B cell (primary cell): Measurements from ENCODE around the gene NKX2-3. TPM values are rescaled to one million over a fixed set of nuclear protein-coding genes. Genes with fewer than 3 reads are reported as not detected.

Experiments used
- ATAC-seq: fragments of 200-7000 bp; cut with Tn5 transposase; one replicate; pipeline ENCODE4 v1.10.0; 2021; ENCODE audit warnings: low read depth, mild to moderate bottlenecking, moderate number of reproducible peaks, moderate library complexity
- CTCF ChIA-PET: fragments of 350-600 bp; sonication (Branson Sonifier 250); formaldehyde crosslinking; loops from one replicate; lab custom pipeline; 2021; ENCODE audit warnings: antibody characterized with exemption, inconsistent platforms; lab: Charles Lee
- POLR2A ChIA-PET: fragments of 350-600 bp; sonication (Branson Sonifier 250); formaldehyde crosslinking; loops from one replicate; lab custom pipeline; 2021; ENCODE audit warnings: antibody characterized with exemption; lab: Charles Lee
- DNase-seq: peaks from one replicate; pipeline ENCODE4 v3.0.0; 2013
- H2AFZ ChIP-seq: 2 replicates; pipeline ENCODE4 v1.6.1; 2012; ENCODE audit warnings: mild to moderate bottlenecking, low read depth, low read length; ENCODE audit not compliant: insufficient read depth, poor library complexity, severe bottlenecking
- H3K27ac ChIP-seq, 2 donors: 1 replicate in 1 of 2; 2 replicates in 1 of 2; pipeline ENCODE4 v1.5.1; 2012 to 2013; ENCODE audit warnings: low read length in 2 of 2, mild to moderate bottlenecking in 2 of 2, moderate library complexity in 1 of 2
- H3K27me3 ChIP-seq, 4 experiments: fragments of 200-600 bp in 1 of 4; sonication (generic) in 1 of 4; replicated peaks in 1 of 4; 1 replicate in 2 of 4; 2 replicates in 2 of 4; pipeline versions ENCODE4 v1.6.1 to v1.7.0; 2013 to 2016; ENCODE audit warnings: low read length in 3 of 4, mild to moderate bottlenecking in 2 of 4, mixed read lengths in 1 of 4, moderate library complexity in 1 of 4; ENCODE audit not compliant: insufficient read depth in 4 of 4, control insufficient read depth in 3 of 4; ENCODE audit errors: control extremely low read depth in 1 of 4
- H3K36me3 ChIP-seq, 2 experiments: replicated peaks in 1 of 2; 1 replicate in 1 of 2; 2 replicates in 1 of 2; pipeline versions ENCODE4 v1.6.1 to v1.7.1; 2013; ENCODE audit warnings: low read length in 1 of 2; ENCODE audit not compliant: insufficient read depth in 2 of 2, control insufficient read depth in 1 of 2; ENCODE audit errors: control extremely low read depth in 1 of 2, extremely low read depth in 1 of 2
- H3K4me1 ChIP-seq, 2 donors: fragments of 200-600 bp in 1 of 2; sonication (generic) in 1 of 2; 1 replicate in 1 of 2; 2 replicates in 1 of 2; pipeline versions ENCODE4 v1.5.1 to v1.6.1; 2013 to 2017; ENCODE audit warnings: low read length in 2 of 2; ENCODE audit not compliant: control insufficient read depth in 2 of 2, insufficient read depth in 2 of 2
- H3K4me2 ChIP-seq: replicated peaks from 2 replicates; pipeline ENCODE3; 2012; ENCODE audit warnings: mild to moderate bottlenecking, low read depth, low read length; ENCODE audit not compliant: poor library complexity, severe bottlenecking
- H3K4me3 ChIP-seq, 5 experiments: fragments of 200-600 bp in 1 of 5; sonication (generic) in 1 of 5; 1 replicate in 3 of 5; 2 replicates in 2 of 5; pipeline versions ENCODE4 v1.5.1 to v1.7.0; 2011 to 2016; ENCODE audit warnings: low read length in 4 of 5, mild to moderate bottlenecking in 4 of 5, low read depth in 2 of 5, control low read depth in 1 of 5, moderate library complexity in 1 of 5; ENCODE audit not compliant: insufficient read depth in 1 of 5; ENCODE audit errors: control extremely low read depth in 1 of 5, extremely low read depth in 1 of 5
- H3K79me2 ChIP-seq: fragments of 200-600 bp; sonication (generic); one replicate; pipeline ENCODE4 v1.6.0; 2016; ENCODE audit warnings: low read length; ENCODE audit not compliant: control insufficient read depth, insufficient read depth
- H3K9ac ChIP-seq: fragments of 200-600 bp; sonication (generic); 2 replicates; pipeline ENCODE4 v1.6.1; 2017; ENCODE audit warnings: mild to moderate bottlenecking, low read length, moderate library complexity
- H3K9me3 ChIP-seq, 3 donors: one replicate each; pipeline versions ENCODE4 v1.6.1 to v1.7.1; 2013; ENCODE audit warnings: low read length in 2 of 3; ENCODE audit not compliant: control insufficient read depth in 2 of 3, insufficient read depth in 1 of 3; ENCODE audit errors: control extremely low read depth in 1 of 3
- H4K20me1 ChIP-seq: 2 replicates; pipeline ENCODE4 v1.6.0; 2012; ENCODE audit warnings: mild to moderate bottlenecking, low read length; ENCODE audit not compliant: insufficient read depth, control insufficient read depth, poor library complexity, severe bottlenecking
- H3K27ac Mint-ChIP-seq: one replicate; pipeline ENCODE4 v1.8.0; 2021; ENCODE audit warnings: mixed read lengths
- H3K27me3 Mint-ChIP-seq: one replicate; pipeline ENCODE4 v1.8.0; 2021; ENCODE audit warnings: mixed read lengths
- H3K4me1 Mint-ChIP-seq: one replicate; pipeline ENCODE4 v1.8.0; 2021; ENCODE audit warnings: mixed read lengths
- H3K4me3 Mint-ChIP-seq: one replicate; pipeline ENCODE4 v1.8.0; 2021; ENCODE audit warnings: mixed read lengths
- H3K9me3 Mint-ChIP-seq: one replicate; pipeline ENCODE4 v1.8.0; 2022; ENCODE audit warnings: mixed read lengths; ENCODE audit not compliant: insufficient read depth
- EZH2 ChIP-seq: IDR thresholded peaks from 2 replicates; pipeline ENCODE4 v1.6.1; 2012; ENCODE audit warnings: borderline replicate concordance, low read depth, mild to moderate bottlenecking, moderate library complexity, low read length; ENCODE audit not compliant: insufficient read depth, poor library complexity, severe bottlenecking
- intact Hi-C: fragments of 100-400 bp; cut with micrococcal nuclease; formaldehyde crosslinking; loops from one replicate; pipeline ENCODE4 v1.10.0; 2022
- polyA plus RNA-seq: library from polyadenylated mRNA; depleted of rRNA; stranded (reverse); fragments of >200 nt; gene quantifications from 2 replicates; pipeline ENCODE4 v1.2.3, GENCODE V29; 2012
- total RNA-seq, 2 donors: library from RNA; stranded (reverse); fragments of 120-200 nt in 1 of 2; gene quantifications; 1 replicate in 1 of 2; 2 replicates in 1 of 2; pipeline versions ENCODE4 v1.2.3 to v1.2.4, GENCODE V29; 2013 to 2022
- TF ChIP-seq, protein P1 (sequence below): fragments of 200-600 bp; IDR thresholded peaks from one replicate; pipeline ENCODE4 v1.8.0; 2022; ENCODE audit warnings: antibody characterized with exemption, mild to moderate bottlenecking

The NKX2-3 gene
- total and polyA plus RNA-seq, 2 donors (not counting 1 experiment from before 2014, with no cell fraction given): not detected

DNA sequence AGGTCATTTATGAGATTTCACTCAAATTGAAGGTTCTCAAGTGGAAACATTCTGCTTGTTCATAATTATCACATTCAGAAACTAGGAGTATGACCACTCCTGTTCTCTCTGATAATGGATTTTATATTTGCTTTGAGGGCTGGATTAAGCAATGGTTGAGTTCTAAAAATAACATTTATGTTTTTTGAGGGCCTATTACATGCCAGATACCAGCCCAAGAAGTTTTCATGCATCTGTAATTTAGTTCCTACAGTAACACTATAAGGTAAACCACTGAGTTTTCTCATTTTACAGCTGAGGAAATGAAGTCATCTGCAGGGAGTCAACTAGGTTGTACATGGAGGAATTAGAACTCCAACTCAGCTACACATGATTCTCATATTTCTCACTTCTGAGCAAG lies 25.5 kb upstream of the NKX2-3 start:
- Histone ChIP-seq H3K9ac (no peak overlapping the region), H3K79me2 (no peaks in the 10 kb centered on the region), H2AFZ (no peak overlapping the region), H3K4me2 (no peak overlapping the region), H3K27ac (no peak overlapping the region), H3K27me3 (peaks cover 0 to 11% (median 5%) of the 10 kb centered on the region in 4 experiments), H3K4me1 (no peaks in the 10 kb centered on the region), H4K20me1 (no peaks in the 10 kb centered on the region), H3K9me3 (no peaks in the 10 kb centered on the region), H3K4me3 (no peak overlapping the region), H3K36me3 (no peaks in the 10 kb centered on the region)
- CTCF ChIA-PET: no interaction called here
- intact Hi-C loops: no loop called here
- H3K27me3 Mint-ChIP-seq: peaks cover 51% of the 10 kb centered on the region
- H3K4me1 Mint-ChIP-seq: no peaks in the 10 kb centered on the region
- H3K9me3 Mint-ChIP-seq: peaks cover 4% of the 10 kb centered on the region
- DNase-seq: no peak
- TF ChIP-seq EZH2: no peak
- TF ChIP-seq, protein P1, sequence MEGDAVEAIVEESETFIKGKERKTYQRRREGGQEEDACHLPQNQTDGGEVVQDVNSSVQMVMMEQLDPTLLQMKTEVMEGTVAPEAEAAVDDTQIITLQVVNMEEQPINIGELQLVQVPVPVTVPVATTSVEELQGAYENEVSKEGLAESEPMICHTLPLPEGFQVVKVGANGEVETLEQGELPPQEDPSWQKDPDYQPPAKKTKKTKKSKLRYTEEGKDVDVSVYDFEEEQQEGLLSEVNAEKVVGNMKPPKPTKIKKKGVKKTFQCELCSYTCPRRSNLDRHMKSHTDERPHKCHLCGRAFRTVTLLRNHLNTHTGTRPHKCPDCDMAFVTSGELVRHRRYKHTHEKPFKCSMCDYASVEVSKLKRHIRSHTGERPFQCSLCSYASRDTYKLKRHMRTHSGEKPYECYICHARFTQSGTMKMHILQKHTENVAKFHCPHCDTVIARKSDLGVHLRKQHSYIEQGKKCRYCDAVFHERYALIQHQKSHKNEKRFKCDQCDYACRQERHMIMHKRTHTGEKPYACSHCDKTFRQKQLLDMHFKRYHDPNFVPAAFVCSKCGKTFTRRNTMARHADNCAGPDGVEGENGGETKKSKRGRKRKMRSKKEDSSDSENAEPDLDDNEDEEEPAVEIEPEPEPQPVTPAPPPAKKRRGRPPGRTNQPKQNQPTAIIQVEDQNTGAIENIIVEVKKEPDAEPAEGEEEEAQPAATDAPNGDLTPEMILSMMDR: no peak
- H3K27ac Mint-ChIP-seq: no peak overlapping the region
- POLR2A ChIA-PET: no interaction called here
- H3K4me3 Mint-ChIP-seq: no peak overlapping the region
- ATAC-seq: no peak

DNA sequence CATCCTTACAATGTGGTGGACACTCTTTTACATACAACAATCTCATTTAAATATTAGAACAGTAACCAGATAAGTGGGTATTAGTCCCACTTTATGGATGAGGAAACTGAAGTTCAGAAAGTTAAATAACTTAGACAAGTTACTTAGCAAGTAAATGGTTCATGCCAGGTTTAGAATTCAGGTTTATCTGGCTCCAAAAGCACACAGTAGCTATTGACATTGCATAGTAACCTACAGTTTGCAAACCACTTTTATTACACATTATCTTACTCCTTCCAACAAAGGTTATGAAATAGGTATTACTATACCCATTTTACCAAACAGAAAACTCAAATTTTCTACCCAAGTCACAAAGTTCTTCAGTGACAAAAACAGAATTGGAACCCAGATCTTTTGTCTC lies 19.7 kb upstream of the NKX2-3 start:
- Mint-ChIP-seq H3K4me1 (no peaks in the 10 kb centered on the region), H3K27me3 (peaks cover 52% of the 10 kb centered on the region), H3K27ac (no peak overlapping the region), H3K4me3 (no peak overlapping the region), H3K9me3 (peaks cover 4% of the 10 kb centered on the region)
- H3K9me3 ChIP-seq: no peaks in the 10 kb centered on the region
- CTCF ChIA-PET: no interaction called here
- intact Hi-C loops: no loop called here
- no peaks in the 10 kb centered on the region for H4K20me1 ChIP-seq
- DNase-seq (no peak), ATAC-seq (no peak)
- peaks cover 0 to 8% (median 5%) of the 10 kb centered on the region in 4 experiments for H3K27me3 ChIP-seq
- no peaks in the 10 kb centered on the region for H3K4me1 ChIP-seq
- no peaks in the 10 kb centered on the region for H3K36me3 ChIP-seq
- no peak overlapping the region for H3K4me2 ChIP-seq
- H3K4me3 ChIP-seq: no peak overlapping the region
- POLR2A ChIA-PET: no interaction called here
- no peak overlapping the region for H2AFZ ChIP-seq
- no peak overlapping the region for H3K9ac ChIP-seq
- no peaks in the 10 kb centered on the region for H3K79me2 ChIP-seq
- TF ChIP-seq EZH2: no peak
- TF ChIP-seq, protein P1: no peak
- H3K27ac ChIP-seq: no peak overlapping the region
